Peyer's patch (tissue), 4 donors: ENCODE data around the gene MIPEP. TPM values are rescaled to one million over a fixed set of nuclear protein-coding genes. Genes with fewer than 3 reads are reported as not detected.
"Not testable (repeated sequence)": the region's sequence is repeated elsewhere in the genome, so short reads cannot be mapped to it uniquely, and the experiment has no call there.

ENCODE experiments used
- DNase-seq, 3 donors: peaks; one replicate each; pipeline ENCODE4 v3.0.0-alpha.2; 2017 to 2019
- H3K27ac ChIP-seq, 4 donors: fragments of 200-600 bp; sonication (generic); one replicate each; pipeline ENCODE4 v1.5.1; 2016 to 2019
- H3K27me3 ChIP-seq, 2 donors: fragments of 200-600 bp; sonication (generic); one replicate each; pipeline ENCODE4 v1.5.1; 2019
- H3K36me3 ChIP-seq, 3 donors: fragments of 200-600 bp; sonication (generic); one replicate each; pipeline ENCODE4 v1.5.1; 2016 to 2019
- H3K4me1 ChIP-seq, 4 donors: fragments of 200-600 bp; sonication (generic); one replicate each; pipeline ENCODE4 v1.5.1; 2016 to 2019
- H3K4me3 ChIP-seq, 4 donors: fragments of 200-600 bp; sonication (generic); 1 replicate in 3 of 4; 2 replicates in 1 of 4; pipeline ENCODE4 v1.5.1; 2016 to 2019; ENCODE audit warnings: mild to moderate bottlenecking in 1 of 4
- H3K9me3 ChIP-seq, 4 donors: fragments of 200-600 bp; sonication (generic); one replicate each; pipeline ENCODE4 v1.5.1; 2016 to 2019; ENCODE audit warnings: mild to moderate bottlenecking in 1 of 4
- CTCF ChIP-seq, 6 experiments: fragments of 450-650 bp in 4 of 6; fragments of 200-600 bp in 2 of 6; sonication (generic) in 1 of 6; IDR thresholded peaks; one replicate each; pipeline ENCODE4 v1.5.1; 2017 to 2019; ENCODE audit warnings: antibody characterized with exemption in 6 of 6, mild to moderate bottlenecking in 3 of 6, moderate library complexity in 1 of 6
- POLR2A ChIP-seq, 2 donors: fragments of 450-650 bp; IDR thresholded peaks; one replicate each; pipeline ENCODE4 v1.5.1; 2017; ENCODE audit warnings: antibody characterized with exemption in 2 of 2, mild to moderate bottlenecking in 2 of 2, moderate library complexity in 2 of 2
- total RNA-seq, 4 donors: library from RNA; depleted of rRNA; stranded (reverse); fragments of >200 nt; gene quantifications; one replicate each; pipeline ENCODE4 v1.1.0, GENCODE V29; 2016

The MIPEP gene
- total RNA-seq, 4 donors from 2014 or later: 10.7 to 17.0 (median 12.5) TPM

DNA sequence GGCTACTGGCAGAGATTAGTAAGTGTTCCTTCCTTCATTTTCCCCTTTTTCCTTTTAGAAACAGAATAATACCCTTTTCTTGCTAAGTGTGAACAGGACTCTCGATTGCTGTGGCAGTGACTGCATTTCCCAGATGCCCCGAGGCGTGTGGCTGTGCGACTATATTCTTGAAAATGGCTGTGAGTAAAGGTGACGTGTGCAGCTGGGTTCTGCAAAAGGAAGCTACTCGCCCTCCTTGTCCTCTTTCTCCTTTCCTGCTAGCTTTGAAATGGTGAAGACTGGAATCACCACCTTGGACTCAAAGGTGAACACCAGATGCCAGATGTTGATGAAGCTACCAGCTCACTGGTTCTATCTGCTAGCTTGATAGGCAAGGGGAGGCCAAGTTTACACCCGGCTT lies 121.4 kb downstream of the MIPEP start:
- DNase-seq: no peak

DNA sequence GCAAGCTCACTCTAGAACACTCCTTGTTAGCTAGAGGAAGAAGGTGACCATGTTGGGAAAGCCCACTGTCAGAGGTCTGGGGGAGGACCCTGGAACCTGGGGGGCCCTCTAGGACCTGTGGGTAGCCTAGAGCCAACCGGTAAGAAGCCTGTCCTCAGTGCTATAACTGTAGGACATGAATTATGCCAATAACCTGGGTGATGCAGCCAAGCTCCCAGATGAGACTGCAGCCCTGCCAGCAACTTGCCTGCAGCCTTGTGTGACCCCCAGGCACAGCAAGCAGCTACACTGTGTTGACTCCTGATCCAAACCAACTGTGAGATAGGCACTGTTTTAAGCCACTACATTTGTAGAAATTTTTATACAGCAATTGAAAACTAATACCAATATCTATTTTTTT lies 122.3 kb downstream of the MIPEP start:
- Histone ChIP-seq H3K4me1 (no peaks in the 10 kb centered on the region), H3K9me3 (no peaks in the 10 kb centered on the region), H3K27me3 (no peaks in the 10 kb centered on the region), H3K27ac (no peak overlapping the region), H3K4me3 (no peak overlapping the region), H3K36me3 (no peaks in the 10 kb centered on the region)
- TF ChIP-seq CTCF (IDR thresholded peaks at IDR 0.05) (no peak), POLR2A (IDR thresholded peaks at IDR 0.05) (no peak)
- no peak for DNase-seq

More for the DNA sequence above, 121.4 kb downstream of the MIPEP start:
- H3K4me3 ChIP-seq: no peak overlapping the region
- no peaks in the 10 kb centered on the region for H3K36me3 ChIP-seq
- TF ChIP-seq POLR2A (IDR thresholded peaks at IDR 0.05): no peak
- no peak for TF ChIP-seq CTCF (IDR thresholded peaks at IDR 0.05)
- no peaks in the 10 kb centered on the region for H3K9me3 ChIP-seq
- H3K27me3 ChIP-seq: no peaks in the 10 kb centered on the region
- H3K4me1 ChIP-seq: no peaks in the 10 kb centered on the region
- H3K27ac ChIP-seq: no peak overlapping the region

DNA sequence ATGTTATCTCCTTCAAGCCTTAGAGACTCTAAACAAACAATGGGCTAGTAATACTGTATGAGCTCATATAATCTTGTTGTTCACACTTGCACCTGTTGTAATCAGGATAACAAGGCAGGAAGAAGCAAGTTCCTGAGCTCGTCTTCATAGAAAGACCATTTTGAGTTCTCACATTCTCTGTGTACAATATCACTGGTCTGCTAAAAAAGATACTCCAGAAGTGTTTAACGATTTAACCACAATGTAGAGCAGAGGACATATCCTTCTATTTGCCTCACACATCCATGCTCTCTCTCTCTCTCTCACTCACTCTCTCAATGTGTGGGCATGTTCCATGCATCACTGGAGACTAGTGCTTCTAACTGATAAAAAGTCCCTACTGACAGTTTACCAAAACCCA lies 122.9 kb downstream of the MIPEP start:
- Histone ChIP-seq H3K27ac (no peak overlapping the region), H3K9me3 (no peaks in the 10 kb centered on the region), H3K27me3 (no peaks in the 10 kb centered on the region), H3K36me3 (no peaks in the 10 kb centered on the region), H3K4me1 (no peaks in the 10 kb centered on the region), H3K4me3 (no peak overlapping the region)
- DNase-seq: no peak
- no peak for TF ChIP-seq CTCF (IDR thresholded peaks at IDR 0.05)
- no peak for TF ChIP-seq POLR2A (IDR thresholded peaks at IDR 0.05)

- no peak for DNase-seq
- Histone ChIP-seq H3K9me3 (no peaks in the 10 kb centered on the region), H3K4me1 (no peaks in the 10 kb centered on the region), H3K27me3 (no peaks in the 10 kb centered on the region), H3K4me3 (no peak overlapping the region), H3K27ac (no peak overlapping the region), H3K36me3 (no peaks in the 10 kb centered on the region)
- TF ChIP-seq POLR2A (IDR thresholded peaks at IDR 0.05) (no peak), CTCF (IDR thresholded peaks at IDR 0.05) (no peak)
Measured at GRCh38 chr13:23765531-23765930, 123.7 kb downstream of the MIPEP start.

DNA sequence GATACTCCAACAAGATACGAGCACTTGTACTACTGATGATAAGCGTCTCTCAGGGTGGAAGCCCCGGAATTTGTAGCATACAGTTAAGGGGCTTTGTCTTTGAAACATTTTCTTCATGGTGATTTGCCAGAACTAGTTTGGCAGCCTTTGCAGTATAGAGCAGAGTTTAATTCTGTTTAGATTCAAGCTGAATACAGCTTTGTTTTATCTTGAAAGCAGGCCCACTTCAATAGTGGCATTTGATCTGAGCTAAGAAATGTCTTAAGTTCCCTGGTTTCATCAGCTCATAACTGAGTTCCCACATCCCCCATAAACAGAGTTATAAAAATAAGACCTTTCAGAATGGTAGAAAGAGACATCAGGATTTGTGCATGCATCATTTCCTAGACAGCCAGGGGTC lies 125.9 kb downstream of the MIPEP start:
- no peaks in the 10 kb centered on the region for H3K36me3 ChIP-seq
- no peaks in the 10 kb centered on the region for H3K27me3 ChIP-seq
- H3K4me1 ChIP-seq: no peaks in the 10 kb centered on the region
- no peak overlapping the region for H3K27ac ChIP-seq
- TF ChIP-seq POLR2A (IDR thresholded peaks at IDR 0.05) (no peak), CTCF (IDR thresholded peaks at IDR 0.05) (no peak)
- no peak for DNase-seq
- H3K9me3 ChIP-seq: no peaks in the 10 kb centered on the region
- no peak overlapping the region for H3K4me3 ChIP-seq

DNA sequence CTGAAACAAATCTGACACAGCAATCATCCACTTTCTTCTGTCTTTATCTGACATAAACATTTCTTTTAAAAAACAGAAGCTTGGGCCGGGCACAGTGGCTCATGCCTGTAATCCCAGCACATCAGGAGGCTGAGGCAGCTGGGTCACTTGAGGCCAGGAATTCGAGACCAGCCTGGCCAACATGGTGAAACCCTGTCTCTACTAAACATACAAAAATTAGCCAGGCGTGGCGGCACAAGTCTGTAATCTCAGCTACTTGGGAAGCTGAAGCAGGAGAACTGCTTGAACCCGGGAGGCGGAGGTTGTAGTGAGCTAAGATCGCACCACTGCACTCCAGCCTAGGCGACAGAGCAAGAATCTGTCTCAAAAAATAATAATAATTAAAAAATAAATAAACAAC lies 127.4 kb downstream of the MIPEP start:
- H3K36me3 ChIP-seq, H3K4me3 ChIP-seq, DNase-seq, H3K4me1 ChIP-seq, H3K27me3 ChIP-seq, H3K27ac ChIP-seq, H3K9me3 ChIP-seq: not testable (repeated sequence)
